Activated CD4-positive, alpha-beta T cell treated with anti-CD3 and anti-CD28 coated beads, Interleukin-2, Interleukin-6, amounts not matched to agents 100 ng/mL and 50 ng/mL, durations not matched to agents 16 hours and 8 hours (primary cell): ENCODE data around the gene S1PR3.

Experiments used
- DNase-seq: peaks from one replicate; pipeline ENCODE4 v3.0.0-alpha.2; 2020

S1PR3 gene

DNA sequence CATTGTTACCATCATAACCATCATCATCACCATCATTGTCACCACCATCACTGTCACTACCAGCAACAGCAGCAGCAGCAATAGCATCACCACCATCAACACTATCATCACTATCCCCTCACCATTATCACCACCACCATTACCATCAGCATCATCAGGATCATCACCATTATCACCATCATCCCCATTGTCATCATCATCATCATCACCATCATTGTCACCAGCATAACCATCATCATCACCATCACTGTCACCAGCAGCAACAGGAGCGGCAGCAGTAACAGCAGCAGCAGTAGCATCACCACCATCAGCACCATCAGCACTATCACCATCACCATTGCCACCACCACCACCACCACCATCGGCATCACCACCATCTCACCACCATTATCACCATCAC is 48.4 kb downstream of the S1PR3 start:
- DNase-seq, result no peak

GRCh38 chr9:89042984-89043383 is 51.7 kb downstream of the S1PR3 start:
- no peak for DNase-seq

DNA sequence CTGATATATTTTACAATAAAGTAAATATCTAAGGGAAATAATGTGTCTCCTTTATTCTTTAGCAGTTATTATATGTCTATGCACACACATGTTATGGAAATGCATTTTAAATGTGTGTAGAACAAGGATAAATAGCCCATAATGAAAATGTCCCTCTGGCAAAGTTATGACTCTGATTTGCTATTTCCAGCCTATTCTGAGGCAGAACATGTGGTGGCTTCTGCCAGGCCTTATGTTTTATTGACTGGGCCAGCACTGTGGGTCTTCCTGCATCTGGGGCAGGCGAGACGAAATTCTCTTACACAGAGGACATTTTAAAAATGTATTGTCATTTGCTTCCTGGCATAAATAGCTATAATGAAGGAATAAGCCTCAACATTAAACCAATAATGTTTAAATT is 52.8 kb downstream of the S1PR3 start:
- no peak for DNase-seq

- DNase-seq, result no peak
Observed at GRCh38 chr9:89044881-89045280, 53.6 kb downstream of the S1PR3 start.

GRCh38 chr9:89046832-89047231 is 55.6 kb downstream of the S1PR3 start:
- no peak for DNase-seq

- no peak for DNase-seq
Observed at GRCh38 chr9:89047667-89048066, 56.4 kb downstream of the S1PR3 start.

GRCh38 chr9:89048616-89049015 is 57.3 kb downstream of the S1PR3 start:
- no peak for DNase-seq

GRCh38 chr9:89049646-89050045 is 58.4 kb downstream of the S1PR3 start:
- DNase-seq, result no peak

DNA sequence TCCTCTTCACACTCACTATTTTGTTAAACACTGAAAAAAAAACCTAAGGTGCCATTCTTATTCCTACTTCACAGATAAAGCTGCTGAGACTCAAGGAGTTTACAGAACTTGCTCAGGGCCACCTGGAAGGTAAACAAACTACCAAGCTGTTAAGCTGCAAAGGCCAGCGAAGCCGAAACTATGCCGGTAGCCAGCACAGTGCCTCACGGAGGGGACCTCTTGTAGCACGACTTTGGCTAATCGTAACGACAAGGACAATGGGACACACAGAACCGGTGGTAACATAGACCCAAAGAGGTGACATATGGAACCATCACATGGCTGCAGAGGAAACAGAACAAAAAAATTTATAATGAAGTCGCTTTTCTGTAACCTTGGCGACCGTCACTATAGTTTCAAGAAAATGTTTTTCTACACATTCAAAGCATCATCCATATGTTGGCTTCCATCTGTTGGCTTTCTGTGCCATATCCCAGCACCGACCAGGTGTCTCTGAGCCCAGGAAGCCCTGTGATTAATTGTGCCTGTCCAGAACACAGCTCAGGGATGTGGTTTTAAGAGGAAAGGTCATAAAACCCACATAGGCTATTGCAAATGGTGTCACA is 60.3 kb downstream of the S1PR3 start:
- no peak for DNase-seq

- no peak for DNase-seq
Observed at GRCh38 chr9:89052470-89053097, 61.3 kb downstream of the S1PR3 start.

GRCh38 chr9:89053301-89053700 is 62.0 kb downstream of the S1PR3 start:
- DNase-seq, result no peak
